ENCODE measurements around the gene EIF4H.

Gene EIF4H

GRCh38 chr7:74182453-74183090 is 8.4 kb downstream of the EIF4H start:
- H3K9me3 ChIP-seq (ENCODE audit: severe bottlenecking), result no peaks in the 10 kb centered on the region
- TF ChIP-seq CTCF (IDR thresholded peaks at IDR 0.05; ENCODE audit: low read depth, low read length), result no peak
- H3K27ac ChIP-seq, result no peak overlapping the region
- H3K27me3 ChIP-seq (ENCODE audit: insufficient read depth, low read depth, severe bottlenecking), result no peaks in the 10 kb centered on the region
- H3K4me3 ChIP-seq (ENCODE audit: low read depth, low read length), result no peak overlapping the region
- no peak for DNase-seq
- peaks cover 82% of the 10 kb centered on the region for H3K36me3 ChIP-seq

- H3K36me3 ChIP-seq, result peaks cover 82% of the 10 kb centered on the region
- no peak overlapping the region for H3K4me3 ChIP-seq (ENCODE audit: low read depth, low read length)
- no peak overlapping the region for H3K27ac ChIP-seq
- TF ChIP-seq CTCF (IDR thresholded peaks at IDR 0.05; ENCODE audit: low read depth, low read length), result no peak
- no peaks in the 10 kb centered on the region for H3K27me3 ChIP-seq (ENCODE audit: insufficient read depth, low read depth, severe bottlenecking)
- no peak for DNase-seq
- no peaks in the 10 kb centered on the region for H3K9me3 ChIP-seq (ENCODE audit: severe bottlenecking)
Measured at GRCh38 chr7:74183142-74183541, 9.0 kb downstream of the EIF4H start.

GRCh38 chr7:74183653-74184450 is 9.7 kb downstream of the EIF4H start:
- H3K9me3 ChIP-seq (ENCODE audit: severe bottlenecking), result no peaks in the 10 kb centered on the region
- H3K4me3 ChIP-seq (ENCODE audit: low read depth, low read length), result no peak overlapping the region
- H3K36me3 ChIP-seq, result peaks cover 83% of the 10 kb centered on the region
- no peaks in the 10 kb centered on the region for H3K27me3 ChIP-seq (ENCODE audit: insufficient read depth, low read depth, severe bottlenecking)
- peak; percentile 36 for DNase-seq
- H3K27ac ChIP-seq, result no peak overlapping the region
- peak; percentile 48; the same call in 1 of the 2 replicates for TF ChIP-seq CTCF (IDR thresholded peaks at IDR 0.05; ENCODE audit: low read depth, low read length)

GRCh38 chr7:74185016-74185415 is 10.9 kb downstream of the EIF4H start:
- TF ChIP-seq CTCF (IDR thresholded peaks at IDR 0.05; ENCODE audit: low read depth, low read length), result no peak
- Histone ChIP-seq H3K27ac (no peak overlapping the region), H3K36me3 (peaks cover 85% of the 10 kb centered on the region), H3K4me3 (ENCODE audit: low read depth, low read length) (no peak overlapping the region), H3K9me3 (ENCODE audit: severe bottlenecking) (no peaks in the 10 kb centered on the region), H3K27me3 (ENCODE audit: insufficient read depth, low read depth, severe bottlenecking) (no peaks in the 10 kb centered on the region)
- no peak for DNase-seq

- Histone ChIP-seq H3K4me3 (ENCODE audit: low read depth, low read length) (no peak overlapping the region), H3K9me3 (ENCODE audit: severe bottlenecking) (no peaks in the 10 kb centered on the region), H3K27me3 (ENCODE audit: insufficient read depth, low read depth, severe bottlenecking) (no peaks in the 10 kb centered on the region), H3K27ac (no peak overlapping the region), H3K36me3 (peaks cover 85% of the 10 kb centered on the region)
- DNase-seq, result no peak
- TF ChIP-seq CTCF (IDR thresholded peaks at IDR 0.05; ENCODE audit: low read depth, low read length), result no peak
Measured at GRCh38 chr7:74185636-74186035, 11.5 kb downstream of the EIF4H start.
